Immature natural killer cell (primary cell): ENCODE results near the gene GRHL3. TPM values are rescaled to one million over a fixed set of nuclear protein-coding genes. Genes with fewer than 3 reads are reported as not detected.

Experiments
- polyA plus RNA-seq, 3 donors: library from polyadenylated mRNA; unstranded; fragments of 300-500 nt; fragmentation: Illumina TruSeq; gene quantifications; one replicate each; pipeline ENCODE4 v1.2.3, GENCODE V29; 2021

The GRHL3 gene
- polyA plus RNA-seq, 3 donors from 2014 or later, result not detected

Other genes with a start within 250 kb of the GRHL3 start
- not detected for gene MYOM3, start 207.2 kb upstream of the GRHL3 start, polyA plus RNA-seq
- not detected for gene IL22RA1, start 176.2 kb upstream of the GRHL3 start, polyA plus RNA-seq
- gene IFNLR1, start 132.1 kb upstream of the GRHL3 start, polyA plus RNA-seq, result under 1 TPM in 1 of 3 donors, not detected in 2; 0.42 TPM
- under 1 TPM in 2 of 3 donors, not detected in 1; 0.42 to 0.62 TPM for gene STPG1, start 94.4 kb downstream of the GRHL3 start, polyA plus RNA-seq
- 10 to 100 TPM; 23.9 to 42.3 (median 38.5) TPM for gene NIPAL3, start 96.4 kb downstream of the GRHL3 start, polyA plus RNA-seq
- 1 to 10 TPM; 4.0 to 8.5 (median 4.8) TPM for gene RCAN3, start 183.5 kb downstream of the GRHL3 start, polyA plus RNA-seq
- not detected for gene NCMAP, start 236.7 kb downstream of the GRHL3 start, polyA plus RNA-seq